ENCODE results near the gene DTD1.

DTD1 gene

DNA sequence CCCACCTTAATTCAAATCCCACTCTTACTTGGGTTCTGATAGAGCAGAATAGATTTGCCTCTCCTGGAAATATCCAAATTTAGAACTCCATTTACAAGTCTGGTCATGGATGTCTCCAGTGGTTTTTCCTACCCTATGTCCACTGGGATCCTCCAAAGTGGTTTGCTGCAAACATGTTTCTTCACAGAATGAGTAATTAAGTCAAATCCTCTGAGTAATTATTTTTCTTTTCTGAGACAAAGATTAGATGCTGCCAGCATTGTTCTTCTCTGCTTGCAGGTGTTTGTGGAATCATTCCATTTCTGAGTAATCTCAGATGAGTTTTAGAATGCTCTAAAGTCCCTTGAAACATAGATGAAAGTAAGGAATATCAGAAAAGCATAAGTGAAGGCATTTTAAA is 21.9 kb downstream of the DTD1 start:
- no peak for TF ChIP-seq CTCF (IDR thresholded peaks at IDR 0.05; ENCODE audit: low read depth, low read length, missing control alignments)
- H3K4me3 ChIP-seq (ENCODE audit: low read depth, low read length) = no peak overlapping the region
- no peak for DNase-seq (ENCODE audit: low read depth)
- in situ Hi-C loops (cut with HindIII; ENCODE audit: low sequenced_read_pairs) = no loop called here

DNA sequence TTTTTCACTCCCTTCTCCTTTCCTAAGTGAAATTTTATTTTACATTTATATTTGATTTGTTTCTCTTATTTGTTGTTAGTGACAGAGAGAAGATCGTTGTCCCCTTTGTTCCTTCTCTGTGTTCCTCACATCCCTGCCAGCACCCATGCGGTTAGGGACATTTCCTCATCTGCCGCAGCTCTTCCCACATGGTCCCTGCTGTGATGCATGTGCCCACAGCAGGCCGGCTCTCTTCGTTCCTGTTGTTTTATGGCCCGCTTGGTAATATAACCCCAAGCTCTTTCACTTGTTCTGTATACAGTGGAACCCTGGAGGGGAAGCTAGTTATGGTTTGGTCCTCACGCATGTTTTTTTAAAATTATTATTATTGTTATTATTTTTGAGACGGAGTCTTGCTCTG is 23.6 kb downstream of the DTD1 start:
- no peak for DNase-seq (ENCODE audit: low read depth)
- no peak for TF ChIP-seq CTCF (IDR thresholded peaks at IDR 0.05; ENCODE audit: low read depth, low read length, missing control alignments)
- in situ Hi-C loops (cut with HindIII; ENCODE audit: low sequenced_read_pairs) = no loop called here
- no peak overlapping the region for H3K4me3 ChIP-seq (ENCODE audit: low read depth, low read length)

- H3K4me3 ChIP-seq (ENCODE audit: low read depth, low read length) = no peak overlapping the region
- no peak for DNase-seq (ENCODE audit: low read depth)
These were observed 25.7 kb downstream of the DTD1 start for GRCh38 chr20:18613553-18613952.

DNA sequence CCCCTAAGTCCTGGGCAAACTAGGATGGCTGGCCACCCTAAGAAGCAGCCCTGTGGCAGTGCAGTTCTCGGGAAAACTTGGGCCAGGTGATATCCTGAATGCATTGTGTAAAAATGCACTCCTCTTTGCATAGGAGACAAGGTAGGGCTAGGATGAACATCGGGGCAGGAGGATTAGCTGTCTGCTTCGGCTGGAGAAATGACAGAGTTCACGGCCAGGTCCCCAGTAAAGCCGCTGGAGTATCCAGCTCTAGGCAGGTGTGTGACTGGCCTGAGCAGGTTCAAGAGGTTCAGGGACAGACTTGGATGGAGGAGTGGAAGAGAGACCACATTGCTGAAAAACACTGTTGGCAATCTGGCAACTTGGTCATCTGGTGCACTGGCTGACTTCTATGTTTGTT is 26.4 kb downstream of the DTD1 start:
- DNase-seq (ENCODE audit: low read depth) = no peak
- in situ Hi-C loops (cut with HindIII; ENCODE audit: low sequenced_read_pairs) = no loop called here
- TF ChIP-seq CTCF (IDR thresholded peaks at IDR 0.05; ENCODE audit: low read depth, low read length, missing control alignments) = no peak
- H3K4me3 ChIP-seq (ENCODE audit: low read depth, low read length) = no peak overlapping the region

More at GRCh38 chr20:18613553-18613952, 25.7 kb downstream of the DTD1 start:
- in situ Hi-C loops (cut with HindIII; ENCODE audit: low sequenced_read_pairs) = no loop called here
- TF ChIP-seq CTCF (IDR thresholded peaks at IDR 0.05; ENCODE audit: low read depth, low read length, missing control alignments) = no peak

- DNase-seq (ENCODE audit: low read depth) = no peak
- no peak overlapping the region for H3K4me3 ChIP-seq (ENCODE audit: low read depth, low read length)
- in situ Hi-C loops (cut with HindIII; ENCODE audit: low sequenced_read_pairs) = no loop called here
- TF ChIP-seq CTCF (IDR thresholded peaks at IDR 0.05; ENCODE audit: low read depth, low read length, missing control alignments) = no peak
These were observed 27.3 kb downstream of the DTD1 start for GRCh38 chr20:18615020-18615650.

- TF ChIP-seq CTCF (IDR thresholded peaks at IDR 0.05; ENCODE audit: low read depth, low read length, missing control alignments) = no peak
- in situ Hi-C loops (cut with HindIII; ENCODE audit: low sequenced_read_pairs) = no loop called here
- no peak overlapping the region for H3K4me3 ChIP-seq (ENCODE audit: low read depth, low read length)
- no peak for DNase-seq (ENCODE audit: low read depth)
These were observed 33.1 kb downstream of the DTD1 start for GRCh38 chr20:18621004-18621403.
